ENCODE measurements around the gene LAMA4.

DNA sequence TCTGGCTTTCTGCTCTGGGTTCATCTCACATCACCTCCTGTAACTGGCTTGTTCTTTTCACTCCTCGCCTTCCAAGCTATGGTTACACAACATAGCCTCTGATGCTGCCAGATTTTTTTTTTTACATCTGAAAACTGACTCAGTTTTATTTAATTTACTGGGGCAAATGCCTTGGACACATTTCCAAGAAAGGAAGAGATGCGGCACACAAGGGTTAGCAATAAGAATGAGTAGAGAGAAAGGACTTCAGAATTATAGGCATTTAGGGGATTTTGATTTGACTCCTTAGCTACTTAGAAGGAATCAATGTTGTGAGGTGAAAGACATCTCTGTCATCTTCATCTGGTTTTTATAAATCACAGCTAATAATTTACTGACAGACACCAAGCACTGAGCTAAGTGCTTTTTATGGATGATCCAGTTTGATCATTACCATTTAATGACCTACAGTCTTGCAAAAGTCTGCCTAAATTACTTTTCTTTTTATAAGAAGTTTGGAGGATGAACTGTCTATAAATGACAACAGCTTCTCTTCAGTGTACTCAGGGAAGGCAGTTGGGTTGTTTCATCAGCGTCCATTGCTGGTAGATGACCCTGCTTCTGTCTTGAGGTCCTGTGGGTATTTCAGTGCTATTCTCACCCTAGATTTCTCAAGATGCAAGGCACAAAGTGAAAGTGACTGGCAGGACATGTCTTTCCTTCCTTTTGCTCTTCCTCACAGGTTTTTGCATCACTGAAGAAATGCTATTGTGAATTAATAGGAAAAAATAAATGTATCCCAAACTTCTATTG is 31.1 kb downstream of the LAMA4 start:
- TF ChIP-seq, protein P1, sequence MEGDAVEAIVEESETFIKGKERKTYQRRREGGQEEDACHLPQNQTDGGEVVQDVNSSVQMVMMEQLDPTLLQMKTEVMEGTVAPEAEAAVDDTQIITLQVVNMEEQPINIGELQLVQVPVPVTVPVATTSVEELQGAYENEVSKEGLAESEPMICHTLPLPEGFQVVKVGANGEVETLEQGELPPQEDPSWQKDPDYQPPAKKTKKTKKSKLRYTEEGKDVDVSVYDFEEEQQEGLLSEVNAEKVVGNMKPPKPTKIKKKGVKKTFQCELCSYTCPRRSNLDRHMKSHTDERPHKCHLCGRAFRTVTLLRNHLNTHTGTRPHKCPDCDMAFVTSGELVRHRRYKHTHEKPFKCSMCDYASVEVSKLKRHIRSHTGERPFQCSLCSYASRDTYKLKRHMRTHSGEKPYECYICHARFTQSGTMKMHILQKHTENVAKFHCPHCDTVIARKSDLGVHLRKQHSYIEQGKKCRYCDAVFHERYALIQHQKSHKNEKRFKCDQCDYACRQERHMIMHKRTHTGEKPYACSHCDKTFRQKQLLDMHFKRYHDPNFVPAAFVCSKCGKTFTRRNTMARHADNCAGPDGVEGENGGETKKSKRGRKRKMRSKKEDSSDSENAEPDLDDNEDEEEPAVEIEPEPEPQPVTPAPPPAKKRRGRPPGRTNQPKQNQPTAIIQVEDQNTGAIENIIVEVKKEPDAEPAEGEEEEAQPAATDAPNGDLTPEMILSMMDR (IDR thresholded peaks at IDR 0.05), result no peak
- TF ChIP-seq POLR2A (IDR thresholded peaks at IDR 0.05) (no peak), EP300 (IDR thresholded peaks at IDR 0.05) (no peak)

All from ovary (tissue), 3 donors.